Measurements from ENCODE around the gene CALHM5.

DNA sequence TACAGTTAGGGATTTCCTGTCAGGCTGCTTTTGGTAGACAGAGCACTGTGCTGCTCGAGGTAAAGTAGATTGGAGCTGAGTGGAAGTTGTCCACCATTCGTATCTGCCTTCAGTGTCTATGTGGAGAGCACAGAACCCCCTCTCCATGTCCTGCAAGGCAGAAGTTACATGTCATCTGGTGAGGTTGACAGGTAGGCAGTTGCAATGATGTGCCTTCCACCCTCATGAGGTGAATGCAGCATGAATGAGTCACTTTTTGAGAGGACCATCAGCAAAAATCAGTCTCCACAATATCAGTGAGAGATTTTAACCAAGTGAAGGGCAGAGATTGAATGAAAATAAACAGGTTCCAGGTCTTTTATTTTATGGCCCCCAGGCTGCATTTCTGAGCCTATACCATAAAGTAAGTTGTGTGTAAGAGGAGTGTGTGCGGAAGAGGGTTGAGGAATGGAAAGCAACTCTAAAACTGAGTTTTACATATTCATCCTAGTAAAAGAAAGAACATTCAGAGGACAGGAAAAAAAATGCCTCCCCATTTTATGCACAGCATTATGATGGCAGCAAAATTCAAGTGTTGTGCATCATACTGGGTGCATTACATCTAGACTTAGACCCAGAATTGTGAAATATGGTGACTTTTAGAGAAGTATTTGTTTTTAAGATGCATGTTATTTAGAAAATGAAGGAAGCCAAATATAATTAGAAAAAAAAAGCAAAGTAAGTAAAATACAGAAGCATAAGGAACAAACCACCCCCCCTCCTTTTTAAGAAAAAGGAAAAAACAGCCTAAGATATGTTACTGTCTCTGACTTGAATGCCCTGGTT is 18.2 kb downstream of the CALHM5 start:
- no peak for TF ChIP-seq CTCF (IDR thresholded peaks at IDR 0.05)
- TF ChIP-seq POLR2AphosphoS5 (IDR thresholded peaks at IDR 0.05), result no peak
